Measurements from ENCODE around the gene CCR1. TPM values are rescaled to one million over a fixed set of nuclear protein-coding genes. Genes with fewer than 3 reads are reported as not detected.

CCR1 gene
- total and polyA plus RNA-seq, 4 donors, result 3.0 to 7.1 (median 5.5) TPM

Other genes starting within 250 kb of the CCR1 start
- gene FYCO1, start 212.5 kb downstream of the CCR1 start, total RNA-seq, result 10 to 100 TPM in 1 of 2 donors, 1 to 10 TPM in 1; 8.9 to 16.0 TPM
- 1 to 10 TPM; 6.6 to 7.3 TPM for gene FYCO1, start 212.5 kb downstream of the CCR1 start, polyA plus RNA-seq (ENCODE audit: insufficient read length in 2 of 2)
- not detected for gene XCR1, start 180.8 kb downstream of the CCR1 start, total RNA-seq
- gene XCR1, start 180.8 kb downstream of the CCR1 start, polyA plus RNA-seq (ENCODE audit: insufficient read length in 2 of 2), result not detected
- under 1 TPM in 1 of 2 donors, not detected in 1; 0.20 TPM for gene CCR3, start 34.1 kb upstream of the CCR1 start, total RNA-seq
- gene CCR3, start 34.1 kb upstream of the CCR1 start, polyA plus RNA-seq (ENCODE audit: insufficient read length in 2 of 2), result not detected
- gene CCR2, start 145.8 kb upstream of the CCR1 start, total RNA-seq, result 1 to 10 TPM in 1 of 2 donors, under 1 TPM in 1; 0.44 to 2.2 TPM
- under 1 TPM in 1 of 2 donors, not detected in 1; 0.13 TPM for gene CCR2, start 145.8 kb upstream of the CCR1 start, polyA plus RNA-seq (ENCODE audit: insufficient read length in 2 of 2)
- gene CCR5, start 162.6 kb upstream of the CCR1 start, total RNA-seq, result under 1 TPM; 0.22 to 0.79 TPM
- under 1 TPM; 0.11 to 0.48 TPM for gene CCR5, start 162.6 kb upstream of the CCR1 start, polyA plus RNA-seq (ENCODE audit: insufficient read length in 2 of 2)
- 1 to 10 TPM; 2.5 to 3.9 TPM for gene CCRL2, start 198.9 kb upstream of the CCR1 start, total RNA-seq
- gene CCRL2, start 198.9 kb upstream of the CCR1 start, polyA plus RNA-seq (ENCODE audit: insufficient read length in 2 of 2), result 1 to 10 TPM in 1 of 2 donors, under 1 TPM in 1; 0.93 to 1.1 TPM

Measured in spinal cord (tissue), 4 donors.